ENCODE measurements around the gene NNAT.

NNAT gene

DNA sequence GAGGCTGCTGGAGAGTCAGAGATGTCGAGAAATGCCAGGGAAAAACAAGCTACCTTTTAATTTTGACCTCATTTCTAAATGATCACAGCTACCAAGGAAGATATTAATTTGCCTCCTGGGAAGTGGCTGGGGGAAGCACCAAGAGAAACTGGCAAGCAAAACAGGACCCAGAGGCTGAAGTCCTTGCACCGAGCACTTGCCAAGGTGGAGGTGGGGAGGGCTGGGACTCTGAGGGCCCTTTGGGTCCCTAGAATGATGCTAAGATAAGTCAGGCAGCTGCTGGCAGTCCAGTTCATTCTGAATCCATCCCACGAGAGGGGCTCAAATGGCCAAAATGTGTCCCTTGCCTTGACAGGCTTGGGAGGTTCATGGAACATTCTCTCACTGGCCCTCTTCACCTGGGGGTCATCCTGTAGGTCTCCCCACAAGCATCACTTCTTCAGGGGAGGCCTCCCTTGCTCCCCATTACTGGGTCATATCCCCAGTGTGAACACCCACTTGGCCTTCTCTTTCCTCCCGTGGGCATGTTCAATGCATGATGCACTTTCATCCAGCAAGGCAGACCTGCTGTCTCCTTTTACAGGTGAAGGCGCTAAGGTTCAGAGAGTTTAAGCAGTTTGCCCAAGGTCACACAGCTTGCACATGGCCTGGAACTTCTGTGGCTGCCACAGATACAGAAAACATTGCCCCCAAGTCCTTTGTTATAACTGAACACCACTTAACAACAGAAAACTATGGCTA lies 45.7 kb downstream of the NNAT start:
- no peak for DNase-seq (ENCODE audit: low read depth)

GRCh38 chr20:37567331-37567665 lies 46.2 kb downstream of the NNAT start:
- DNase-seq (ENCODE audit: low read depth) = no peak

DNA sequence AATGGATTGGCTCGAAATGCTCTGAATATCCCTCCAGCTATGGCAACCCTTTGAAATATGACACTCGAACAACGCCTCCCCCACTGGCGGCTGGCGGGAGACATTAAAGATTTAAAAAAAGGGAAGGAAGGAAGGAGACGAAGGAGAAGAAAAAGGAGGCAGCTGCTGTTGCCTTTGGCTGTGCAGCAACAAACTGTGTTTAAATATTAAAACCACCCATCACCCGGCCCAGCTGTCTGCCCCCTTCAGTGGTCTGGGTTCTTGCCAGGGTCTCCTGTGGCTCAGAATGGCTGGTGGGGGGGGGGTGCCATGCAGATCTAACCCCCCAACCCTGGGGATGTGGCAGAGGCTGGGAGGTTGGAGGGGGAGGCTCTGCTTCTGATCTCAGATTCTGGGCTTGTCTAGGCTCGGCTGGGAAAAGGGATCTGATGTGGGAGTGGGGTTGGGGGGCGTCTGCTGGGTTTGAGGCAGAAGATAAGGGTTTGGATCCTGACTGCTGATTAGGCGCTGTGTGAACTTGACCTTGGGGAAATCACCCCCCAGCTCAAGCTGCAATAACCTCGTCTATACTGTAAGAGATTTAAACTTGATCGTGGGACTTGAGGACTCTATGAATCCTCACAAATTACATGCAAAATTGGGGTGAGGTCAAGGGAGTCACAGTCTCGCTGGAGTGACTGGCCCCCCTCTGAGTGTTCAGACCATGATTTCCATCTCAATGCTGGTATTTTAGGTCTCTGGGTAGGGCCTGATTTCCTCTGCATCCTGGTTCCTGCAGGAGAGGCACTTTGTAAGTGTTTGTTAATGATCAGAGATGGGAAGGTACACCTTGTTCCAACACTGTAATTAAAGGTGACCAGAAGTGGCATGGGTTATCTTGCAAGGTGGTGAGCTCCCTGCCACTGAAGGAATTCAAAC lies 46.9 kb downstream of the NNAT start:
- peak; percentile 9 for DNase-seq (ENCODE audit: low read depth)

GRCh38 chr20:37570419-37570818 lies 49.4 kb downstream of the NNAT start:
- no peak for DNase-seq (ENCODE audit: low read depth)

DNA sequence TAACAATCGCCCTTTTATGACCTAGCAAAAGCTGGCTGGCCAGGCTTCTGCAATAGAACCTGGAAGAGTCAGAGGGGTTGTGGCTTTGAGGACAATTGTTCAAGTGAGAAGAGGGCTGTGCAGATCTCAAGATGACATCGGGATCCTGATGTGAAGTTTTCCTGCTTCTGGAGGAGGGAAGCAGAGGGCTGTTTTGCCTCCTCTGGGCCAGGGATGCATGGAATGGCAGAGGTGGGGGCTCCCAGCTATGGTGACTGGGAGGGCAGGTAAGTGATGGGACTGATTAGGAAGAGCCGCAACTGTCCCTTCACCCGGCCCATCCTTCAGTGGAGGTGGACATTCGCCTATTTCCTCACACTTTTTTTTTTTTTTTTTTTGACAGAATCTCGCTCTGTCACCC lies 50.0 kb downstream of the NNAT start:
- no peak for DNase-seq (ENCODE audit: low read depth)

All from EH (cell line).